Progenitor cell of endocrine pancreas (in vitro differentiated cells): ENCODE measurements around the gene PTPRB. TPM values are rescaled to one million over a fixed set of nuclear protein-coding genes. Genes with fewer than 3 reads are reported as not detected.

Experiments
- DNase-seq: peaks from one replicate; pipeline ENCODE4 v3.0.0; 2021; ENCODE audit warnings: low spot score; ENCODE audit not compliant: unreplicated experiment
- H3K27ac Mint-ChIP-seq: 2 replicates; pipeline ENCODE4 v1.8.0; 2021; ENCODE audit warnings: mild to moderate bottlenecking, moderate library complexity, mixed read lengths
- H3K27me3 Mint-ChIP-seq: 2 replicates; pipeline ENCODE4 v1.8.0; 2021; ENCODE audit warnings: mixed read lengths
- H3K36me3 Mint-ChIP-seq: 2 replicates; pipeline ENCODE4 v1.8.0; 2022; ENCODE audit warnings: mixed read lengths; ENCODE audit not compliant: insufficient read depth
- H3K4me1 Mint-ChIP-seq: 2 replicates; pipeline ENCODE4 v1.8.0; 2021; ENCODE audit warnings: low read depth, mixed read lengths
- H3K4me3 Mint-ChIP-seq: 2 replicates; pipeline ENCODE4 v1.8.0; 2021; ENCODE audit warnings: low read depth, mild to moderate bottlenecking, moderate library complexity, mixed read lengths
- H3K9me3 Mint-ChIP-seq: 2 replicates; pipeline ENCODE4 v1.8.0; 2021; ENCODE audit warnings: low read depth, mixed read lengths
- total RNA-seq: library from RNA; stranded (reverse); gene quantifications from 2 replicates; pipeline ENCODE4 v1.2.1, GENCODE V29; 2021
- TF ChIP-seq, protein P1 (sequence below): fragments of 200-600 bp; sonication (generic); IDR thresholded peaks from one replicate; pipeline ENCODE4 v1.5.0; 2021; ENCODE audit warnings: antibody characterized with exemption, mild to moderate bottlenecking; ENCODE audit not compliant: unreplicated experiment

The PTPRB gene
- total RNA-seq, 1 donor from 2014 or later, result 0.38 TPM

DNA sequence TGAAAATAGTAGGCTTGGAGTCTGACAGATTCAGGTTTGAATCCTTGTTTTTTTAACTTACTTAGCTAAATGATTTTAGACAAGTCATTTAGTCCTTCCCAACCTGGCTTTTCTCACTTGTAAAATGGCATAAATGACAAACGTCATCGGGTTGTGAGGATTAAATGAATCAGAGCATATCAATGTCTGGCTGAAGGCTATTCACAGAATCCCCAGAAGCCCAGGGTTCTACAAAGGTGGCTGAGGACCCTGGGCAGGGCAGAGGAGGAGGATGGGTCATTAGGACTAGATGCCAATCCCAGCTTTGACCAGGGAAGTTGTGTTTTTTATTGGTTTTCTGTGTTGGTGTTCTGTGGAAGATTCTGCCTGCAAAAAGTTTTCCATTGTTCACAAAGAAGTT, 7.6 kb upstream of the PTPRB start:
- Mint-ChIP-seq H3K27me3 (peaks cover 6% of the 10 kb centered on the region), H3K27ac (no peak overlapping the region), H3K9me3 (no peaks in the 10 kb centered on the region), H3K4me3 (no peak overlapping the region), H3K4me1 (peaks cover 6% of the 10 kb centered on the region), H3K36me3 (no peaks in the 10 kb centered on the region)
- DNase-seq, result no peak
- TF ChIP-seq, protein P1, sequence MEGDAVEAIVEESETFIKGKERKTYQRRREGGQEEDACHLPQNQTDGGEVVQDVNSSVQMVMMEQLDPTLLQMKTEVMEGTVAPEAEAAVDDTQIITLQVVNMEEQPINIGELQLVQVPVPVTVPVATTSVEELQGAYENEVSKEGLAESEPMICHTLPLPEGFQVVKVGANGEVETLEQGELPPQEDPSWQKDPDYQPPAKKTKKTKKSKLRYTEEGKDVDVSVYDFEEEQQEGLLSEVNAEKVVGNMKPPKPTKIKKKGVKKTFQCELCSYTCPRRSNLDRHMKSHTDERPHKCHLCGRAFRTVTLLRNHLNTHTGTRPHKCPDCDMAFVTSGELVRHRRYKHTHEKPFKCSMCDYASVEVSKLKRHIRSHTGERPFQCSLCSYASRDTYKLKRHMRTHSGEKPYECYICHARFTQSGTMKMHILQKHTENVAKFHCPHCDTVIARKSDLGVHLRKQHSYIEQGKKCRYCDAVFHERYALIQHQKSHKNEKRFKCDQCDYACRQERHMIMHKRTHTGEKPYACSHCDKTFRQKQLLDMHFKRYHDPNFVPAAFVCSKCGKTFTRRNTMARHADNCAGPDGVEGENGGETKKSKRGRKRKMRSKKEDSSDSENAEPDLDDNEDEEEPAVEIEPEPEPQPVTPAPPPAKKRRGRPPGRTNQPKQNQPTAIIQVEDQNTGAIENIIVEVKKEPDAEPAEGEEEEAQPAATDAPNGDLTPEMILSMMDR, result no peak

DNA sequence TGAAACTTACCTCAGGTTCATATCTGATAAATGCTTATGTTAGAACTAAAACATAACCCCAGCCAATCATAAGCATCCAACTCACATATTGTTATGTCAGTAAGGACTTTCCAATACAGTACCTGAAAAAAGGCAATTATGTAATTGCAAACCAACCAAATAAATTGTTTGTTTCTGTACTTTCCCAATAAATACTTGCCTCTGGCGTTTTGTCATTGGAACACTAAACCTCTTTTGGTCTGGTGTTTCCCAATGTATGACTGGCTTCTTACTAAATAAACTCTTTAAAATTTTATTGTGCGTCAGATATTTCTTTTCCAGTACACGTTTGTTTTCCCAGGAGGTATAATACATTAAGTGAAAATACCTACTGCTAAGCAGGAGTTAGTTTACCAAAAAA, 6.7 kb upstream of the PTPRB start:
- TF ChIP-seq, protein P1, result no peak
- no peaks in the 10 kb centered on the region for H3K36me3 Mint-ChIP-seq
- no peaks in the 10 kb centered on the region for H3K9me3 Mint-ChIP-seq
- peaks cover 6% of the 10 kb centered on the region for H3K27me3 Mint-ChIP-seq
- no peak overlapping the region for H3K27ac Mint-ChIP-seq
- H3K4me3 Mint-ChIP-seq, result no peak overlapping the region
- peaks cover 6% of the 10 kb centered on the region for H3K4me1 Mint-ChIP-seq
- no peak for DNase-seq

DNA sequence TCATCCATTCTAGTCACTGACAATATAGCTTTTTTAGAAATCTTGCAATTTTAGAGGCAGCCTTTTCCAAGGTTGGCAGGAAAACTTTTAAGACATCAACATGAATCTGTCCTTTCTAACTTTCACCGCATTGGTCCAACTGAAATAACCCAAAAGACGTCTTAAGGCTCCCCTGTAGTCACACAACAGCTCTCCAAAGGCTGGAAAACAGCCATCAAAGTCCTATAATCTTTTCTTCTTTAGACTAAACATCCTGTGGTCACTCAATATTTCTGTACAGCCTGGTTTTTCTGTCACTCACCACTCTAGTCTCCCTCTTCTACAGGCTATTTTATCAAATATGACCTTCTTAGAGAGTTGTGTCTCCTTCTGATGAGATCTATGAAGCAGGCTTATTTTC, 4.5 kb upstream of the PTPRB start:
- peaks cover 11% of the 10 kb centered on the region for H3K27me3 Mint-ChIP-seq
- peaks cover 6% of the 10 kb centered on the region for H3K4me1 Mint-ChIP-seq
- no peak overlapping the region for H3K27ac Mint-ChIP-seq
- no peak overlapping the region for H3K4me3 Mint-ChIP-seq
- no peak for DNase-seq
- no peaks in the 10 kb centered on the region for H3K9me3 Mint-ChIP-seq
- TF ChIP-seq, protein P1, result no peak
- no peaks in the 10 kb centered on the region for H3K36me3 Mint-ChIP-seq

DNA sequence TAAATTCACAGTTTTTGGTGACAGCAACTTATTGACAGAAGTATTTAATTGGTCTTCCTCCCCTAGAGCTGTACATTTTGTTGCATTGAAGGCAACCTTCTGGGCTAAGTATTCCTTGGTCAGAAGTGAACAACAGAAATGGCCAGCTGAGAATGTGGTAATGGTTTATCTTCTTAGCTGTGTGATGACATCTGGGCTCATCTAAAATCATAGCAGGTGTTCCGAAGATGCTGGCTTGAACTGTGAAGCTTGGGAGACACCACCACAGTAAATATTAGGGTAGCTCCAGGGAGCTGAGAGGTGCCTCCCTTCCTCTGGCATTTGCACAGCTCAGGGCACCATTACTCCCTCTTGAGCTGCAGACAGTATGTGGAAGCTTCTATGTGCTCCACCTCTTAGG, 3.7 kb upstream of the PTPRB start:
- Mint-ChIP-seq H3K36me3 (no peaks in the 10 kb centered on the region), H3K27ac (no peak overlapping the region), H3K9me3 (no peaks in the 10 kb centered on the region), H3K27me3 (peaks cover 12% of the 10 kb centered on the region), H3K4me3 (no peak overlapping the region), H3K4me1 (peaks cover 4% of the 10 kb centered on the region)
- DNase-seq, result no peak
- TF ChIP-seq, protein P1, result no peak

DNA sequence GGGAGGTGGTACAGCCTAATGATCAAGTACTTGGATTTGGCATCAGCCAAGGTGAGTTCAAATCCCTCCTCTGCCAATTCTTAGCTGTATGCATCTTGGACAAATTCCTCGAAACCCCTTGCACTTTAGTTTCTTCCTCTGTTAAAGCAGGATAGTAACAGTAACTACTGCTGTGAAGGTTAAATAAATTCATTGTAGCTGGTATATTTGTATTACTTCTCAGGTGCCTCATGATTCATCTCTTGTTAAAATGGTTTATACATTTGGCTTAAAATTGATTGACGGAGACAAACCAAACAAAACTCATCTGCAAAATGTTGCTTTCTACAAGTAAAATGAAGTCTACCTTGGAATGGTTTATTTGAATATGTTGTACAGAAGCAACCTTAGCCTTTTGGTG, 2.3 kb upstream of the PTPRB start:
- Mint-ChIP-seq H3K4me1 (peaks cover 6% of the 10 kb centered on the region), H3K36me3 (no peaks in the 10 kb centered on the region), H3K27ac (no peak overlapping the region), H3K9me3 (no peaks in the 10 kb centered on the region), H3K27me3 (peaks cover 10% of the 10 kb centered on the region), H3K4me3 (no peak overlapping the region)
- no peak for DNase-seq
- TF ChIP-seq, protein P1, result no peak
